Measurements from ENCODE around the gene BEGAIN.

The BEGAIN gene

DNA sequence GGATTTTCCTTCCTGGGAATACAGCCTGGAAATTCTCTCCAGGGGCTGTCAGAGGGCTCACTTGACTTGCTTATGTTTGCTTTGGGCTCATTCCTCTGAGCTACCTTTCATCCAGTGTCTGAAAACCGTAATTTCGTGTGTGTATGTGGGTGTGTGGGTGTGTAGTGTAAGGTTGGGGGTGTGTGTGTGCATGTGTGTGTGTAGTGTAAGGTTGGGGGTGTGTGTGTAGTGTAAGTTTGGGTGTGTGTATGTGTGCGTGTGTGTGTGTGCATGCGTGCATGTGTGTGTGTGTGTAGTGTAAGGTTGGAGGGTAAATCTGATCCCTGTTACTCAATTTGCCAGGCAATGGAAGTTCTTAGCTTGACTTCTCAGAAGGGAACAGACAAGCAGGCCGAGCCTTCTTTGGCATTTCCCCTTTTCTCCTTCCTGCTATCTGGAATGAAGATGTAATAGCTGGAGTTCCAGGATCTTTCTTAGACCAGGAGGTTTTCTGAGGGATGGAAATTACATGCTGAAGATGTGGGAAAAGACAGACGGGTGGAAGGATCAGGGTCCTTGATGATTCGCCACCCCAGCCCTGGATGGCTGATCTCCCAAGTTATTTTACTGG is 15.5 kb upstream of the BEGAIN start:
- in situ Hi-C loops (cut with MboI; ENCODE audit: low sequenced_read_pairs): no loop called here

DNA sequence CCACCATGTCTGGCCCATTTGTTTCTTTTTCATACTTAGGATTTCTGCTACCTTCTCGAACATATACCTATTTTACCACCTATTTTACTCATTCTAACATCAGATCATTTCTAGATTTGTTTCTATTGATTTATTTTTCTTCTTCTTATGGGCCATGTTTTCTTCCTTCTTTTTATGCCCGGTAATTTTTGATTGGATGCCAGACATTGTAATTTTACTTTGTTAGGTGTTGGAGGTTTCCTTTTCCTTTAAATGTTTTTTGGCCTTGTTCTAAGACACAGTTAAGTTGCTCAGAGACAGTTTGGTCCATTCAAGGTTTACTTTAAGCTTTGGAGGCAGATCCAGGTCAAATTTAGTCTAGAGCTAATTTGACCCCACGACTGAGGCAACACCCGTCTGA is 14.7 kb upstream of the BEGAIN start:
- in situ Hi-C loops (cut with MboI; ENCODE audit: low sequenced_read_pairs): no loop called here

DNA sequence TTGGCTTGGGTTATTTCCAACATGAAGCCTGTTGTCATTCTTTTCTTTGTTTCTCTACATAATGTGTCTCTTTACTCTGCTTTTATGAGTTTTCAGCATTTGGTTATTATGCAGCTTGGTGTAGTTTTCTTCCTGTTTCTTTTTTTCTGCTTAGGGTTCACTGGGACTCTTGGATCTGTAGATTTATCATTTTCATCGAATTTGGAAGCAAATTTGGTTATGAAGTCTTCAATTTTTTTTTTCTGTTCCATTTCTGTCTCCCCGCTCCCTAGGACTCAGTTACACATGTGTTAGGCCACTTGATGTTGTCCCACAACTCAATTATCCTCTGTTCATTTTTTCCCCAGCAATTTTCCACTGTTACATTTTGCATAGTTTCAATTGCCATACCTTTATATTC is 13.8 kb upstream of the BEGAIN start:
- in situ Hi-C loops (cut with MboI; ENCODE audit: low sequenced_read_pairs): no loop called here

DNA sequence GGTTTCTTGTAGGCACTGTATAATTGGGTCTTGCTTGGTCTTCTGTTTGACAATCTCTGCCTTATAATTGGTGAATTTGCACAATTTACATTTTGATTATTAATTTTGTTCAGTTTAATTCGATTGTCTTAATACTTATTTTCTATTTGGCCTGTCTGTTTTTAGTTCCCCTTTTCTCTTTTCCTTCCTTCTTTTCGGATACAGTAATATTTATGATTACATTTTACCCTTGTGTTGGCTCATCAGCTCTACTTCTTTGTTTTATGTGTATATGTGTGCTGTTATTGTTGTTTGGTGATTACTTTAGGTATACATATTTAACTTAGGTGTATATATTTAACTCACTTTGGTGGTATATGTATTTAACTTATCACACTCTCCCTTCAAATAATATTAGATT is 12.8 kb upstream of the BEGAIN start:
- in situ Hi-C loops (cut with MboI; ENCODE audit: low sequenced_read_pairs): no loop called here

DNA sequence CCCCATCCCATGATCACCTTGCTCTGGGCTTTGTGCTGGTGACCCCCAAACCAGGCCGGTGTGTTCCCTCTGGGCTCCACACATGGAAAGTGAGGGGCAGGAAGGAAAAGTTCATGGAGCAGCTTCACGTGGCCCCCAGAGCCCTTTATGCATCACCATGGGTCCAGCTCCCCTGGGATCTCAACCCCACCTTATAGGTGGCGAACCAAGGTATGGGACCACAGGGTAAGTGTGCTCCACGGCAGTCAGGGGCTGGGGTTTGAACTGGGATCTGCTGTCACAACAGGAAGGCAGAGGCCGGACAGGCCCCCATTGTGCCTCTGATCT is 7.4 kb upstream of the BEGAIN start:
- in situ Hi-C loops (cut with MboI; ENCODE audit: low sequenced_read_pairs): no loop called here

DNA sequence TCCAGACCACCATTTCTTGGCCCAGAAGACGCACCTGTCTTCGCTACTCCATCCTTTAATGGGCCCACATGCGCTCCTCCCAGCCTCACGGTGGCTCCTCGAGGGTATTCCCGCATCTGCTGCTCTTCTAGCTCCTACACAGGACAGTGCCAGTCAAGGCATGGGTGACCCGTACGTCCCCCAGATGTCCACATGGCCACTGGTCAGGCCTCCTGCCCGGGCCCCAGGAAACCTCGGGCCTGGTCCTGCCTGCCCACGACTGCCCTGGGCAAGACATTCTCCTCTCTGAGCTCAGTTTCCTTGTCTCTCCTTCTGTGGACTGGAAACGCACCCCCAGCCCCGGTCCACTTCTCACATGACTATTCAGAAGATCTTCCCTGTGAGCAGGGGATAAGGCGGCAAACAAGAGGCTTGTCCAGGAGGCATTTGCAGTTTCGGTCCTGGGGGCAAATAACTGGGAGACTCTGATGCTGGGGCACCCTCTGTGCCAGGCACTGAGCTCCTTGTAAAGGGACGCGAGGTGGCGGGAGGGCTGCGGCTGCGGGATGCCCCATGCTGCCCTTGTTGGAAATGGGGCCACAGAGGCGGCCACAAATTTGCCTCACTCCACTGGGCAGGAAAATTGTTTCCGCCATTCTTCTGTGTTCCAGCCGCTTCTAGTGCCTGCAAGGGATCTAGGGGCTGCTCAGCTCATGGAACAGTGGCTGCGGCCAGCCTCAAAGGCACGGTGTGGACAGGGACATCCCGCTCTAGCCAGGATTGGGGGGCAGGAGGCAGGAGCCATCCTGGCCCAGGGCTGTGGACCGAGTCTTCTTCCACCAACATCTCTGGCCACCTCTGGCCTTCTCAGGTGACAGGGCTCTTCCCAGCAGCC is 6.8 kb upstream of the BEGAIN start:
- in situ Hi-C loops (cut with MboI; ENCODE audit: low sequenced_read_pairs): no loop called here

DNA sequence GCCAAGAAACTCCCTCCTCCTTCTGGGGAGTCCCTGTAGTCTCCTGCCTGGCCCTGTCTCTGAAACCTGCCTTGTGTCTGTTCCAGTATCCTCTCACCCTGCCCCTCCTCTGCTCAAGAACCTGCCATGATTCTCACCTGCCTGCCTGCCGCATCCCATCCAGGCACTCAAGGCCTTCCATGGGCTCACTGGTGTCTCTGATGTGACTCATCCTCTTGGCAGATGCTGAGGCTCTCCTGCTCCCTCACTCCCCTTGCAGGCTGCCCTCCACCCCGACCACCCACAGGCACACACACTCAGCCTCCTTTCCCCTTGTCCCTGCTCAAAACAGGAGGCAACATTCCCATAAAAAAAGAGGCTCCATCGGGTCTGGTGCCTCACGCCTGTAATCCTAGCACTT is 5.8 kb upstream of the BEGAIN start:
- in situ Hi-C loops (cut with MboI; ENCODE audit: low sequenced_read_pairs): no loop called here

DNA sequence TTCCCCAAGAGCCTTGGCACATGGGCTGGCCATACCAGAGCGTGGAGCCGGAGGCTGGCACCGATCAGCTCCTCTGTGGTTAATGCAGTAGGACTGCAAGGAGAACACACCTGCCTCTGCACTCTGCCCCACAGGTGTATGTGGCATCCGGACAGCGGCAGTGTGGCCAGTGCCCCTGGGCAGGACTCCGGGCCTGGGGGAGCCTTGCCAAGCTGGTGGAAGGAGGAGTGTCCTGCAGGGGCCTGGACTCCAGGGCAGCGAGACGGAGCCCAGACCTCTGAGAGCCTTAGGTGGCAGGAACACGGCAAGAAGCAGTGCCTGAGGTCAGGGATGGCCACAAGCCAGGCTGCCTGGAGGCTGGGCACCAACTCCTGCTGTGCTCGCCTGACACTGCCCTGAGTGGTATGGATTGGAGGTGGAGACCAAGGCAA is 5.3 kb upstream of the BEGAIN start:
- in situ Hi-C loops (cut with MboI; ENCODE audit: low sequenced_read_pairs): no loop called here

DNA sequence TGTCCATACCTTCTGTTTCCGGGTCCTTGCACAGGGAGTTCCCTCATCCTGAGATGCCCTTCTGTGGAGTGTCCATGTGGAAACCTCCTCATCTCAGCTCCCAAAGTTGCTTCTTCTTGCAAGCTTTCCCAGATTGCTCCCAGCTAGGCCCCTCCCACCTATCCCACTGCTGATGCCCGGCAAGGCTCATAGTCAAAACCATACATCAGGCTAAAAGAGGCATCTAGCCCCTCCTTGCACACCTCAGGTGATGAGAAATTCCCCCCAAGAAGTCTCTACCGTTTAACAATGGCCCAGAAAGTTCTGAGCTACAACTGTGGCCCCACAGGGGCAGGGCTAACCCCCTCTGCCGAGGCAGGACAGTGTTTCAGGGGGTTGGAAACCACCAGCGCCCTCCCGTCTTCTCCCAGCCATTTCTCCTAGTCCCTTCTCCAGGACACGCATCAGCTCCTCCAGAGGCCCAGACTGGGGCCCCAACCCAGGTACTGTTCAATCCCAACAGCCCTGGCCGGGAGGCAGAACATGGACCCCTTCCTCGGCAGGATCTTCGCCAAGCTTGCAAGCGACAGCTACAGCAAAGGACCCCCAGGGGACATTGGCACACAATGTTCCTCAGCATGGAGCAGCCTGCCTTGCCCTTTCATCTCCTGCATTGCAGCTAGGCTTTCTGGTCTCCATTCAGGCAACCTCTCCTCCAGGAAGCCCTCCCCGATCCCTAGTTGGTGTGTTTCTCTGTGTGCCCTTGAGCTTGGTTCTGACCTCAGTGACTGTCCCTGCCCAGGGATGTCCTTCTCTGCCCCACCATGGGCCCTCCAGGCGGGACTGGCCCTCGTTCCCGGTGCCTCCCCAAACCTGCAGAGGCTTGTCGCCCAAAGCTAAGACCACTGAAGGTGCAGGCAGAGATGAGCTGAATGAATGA is 4.5 kb upstream of the BEGAIN start:
- in situ Hi-C loops (cut with MboI; ENCODE audit: low sequenced_read_pairs): no loop called here

DNA sequence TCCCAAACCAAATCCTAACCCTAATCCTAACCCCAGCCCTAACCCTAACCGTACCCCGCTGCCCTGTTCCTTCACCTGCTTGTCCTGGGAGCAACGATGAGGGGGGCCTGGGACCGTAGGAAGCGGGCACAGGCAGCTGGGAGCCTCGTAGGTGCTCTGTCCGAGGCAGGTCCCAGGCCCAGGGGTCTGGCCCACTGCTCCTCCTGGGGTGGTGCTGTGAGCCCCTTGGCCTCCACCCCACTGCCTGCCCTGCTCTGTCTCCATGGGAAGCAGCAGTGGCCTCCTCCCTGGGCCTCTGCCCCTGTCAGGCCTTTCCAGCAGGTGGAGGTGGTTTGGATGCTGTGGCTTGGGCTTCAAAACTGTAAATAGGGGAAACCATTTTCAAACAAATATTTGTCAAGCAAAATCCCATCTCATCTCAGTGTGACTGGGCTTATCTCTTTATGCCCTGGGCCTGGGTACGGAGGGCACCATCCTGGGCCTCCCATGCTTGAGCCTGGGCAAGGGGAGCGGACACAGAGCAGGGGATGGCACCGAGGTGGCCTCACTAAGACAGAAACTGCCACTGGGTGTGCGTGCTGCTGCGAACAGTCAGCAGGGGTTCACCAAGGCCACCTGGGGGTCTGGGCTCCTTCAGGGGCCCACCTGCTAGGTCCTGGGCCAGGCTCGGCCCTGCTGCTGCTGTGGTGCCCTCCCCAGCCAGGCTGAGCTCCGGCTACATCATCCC is 3.7 kb upstream of the BEGAIN start:
- in situ Hi-C loops (cut with MboI; ENCODE audit: low sequenced_read_pairs): no loop called here

DNA sequence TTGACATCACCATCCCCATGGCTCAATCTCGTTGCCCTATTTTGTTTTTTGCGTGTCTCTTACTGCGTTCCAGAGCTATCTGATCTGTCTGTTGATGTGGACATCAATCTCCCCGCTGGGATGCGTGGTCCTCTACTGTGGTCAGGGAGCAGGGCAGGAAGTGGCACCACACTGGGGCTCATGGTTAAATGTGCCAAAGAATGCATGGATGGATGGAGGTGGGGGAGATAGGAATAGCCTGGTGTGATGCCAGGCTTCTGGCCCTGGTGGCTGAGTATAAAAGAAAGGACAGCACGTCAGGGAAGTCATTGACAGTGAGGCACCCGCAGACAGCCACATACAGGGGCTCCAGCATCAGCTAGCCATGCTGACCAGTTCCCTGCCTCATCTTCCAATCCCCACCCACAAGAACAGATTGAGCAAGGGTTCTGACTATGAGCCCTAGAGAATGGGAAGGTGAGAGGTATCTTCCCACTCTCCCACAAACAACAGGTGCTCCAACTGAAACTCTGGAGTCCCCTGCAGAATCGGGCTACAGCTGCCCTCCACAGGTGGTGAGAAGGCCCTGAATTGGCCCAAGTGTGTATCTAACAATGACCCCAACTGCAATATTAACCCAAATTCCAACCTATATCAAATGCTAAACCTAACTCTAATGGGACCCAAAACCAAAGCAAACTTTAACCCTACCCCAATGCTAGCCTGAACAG is 2.7 kb upstream of the BEGAIN start:
- in situ Hi-C loops (cut with MboI; ENCODE audit: low sequenced_read_pairs): no loop called here

DNA sequence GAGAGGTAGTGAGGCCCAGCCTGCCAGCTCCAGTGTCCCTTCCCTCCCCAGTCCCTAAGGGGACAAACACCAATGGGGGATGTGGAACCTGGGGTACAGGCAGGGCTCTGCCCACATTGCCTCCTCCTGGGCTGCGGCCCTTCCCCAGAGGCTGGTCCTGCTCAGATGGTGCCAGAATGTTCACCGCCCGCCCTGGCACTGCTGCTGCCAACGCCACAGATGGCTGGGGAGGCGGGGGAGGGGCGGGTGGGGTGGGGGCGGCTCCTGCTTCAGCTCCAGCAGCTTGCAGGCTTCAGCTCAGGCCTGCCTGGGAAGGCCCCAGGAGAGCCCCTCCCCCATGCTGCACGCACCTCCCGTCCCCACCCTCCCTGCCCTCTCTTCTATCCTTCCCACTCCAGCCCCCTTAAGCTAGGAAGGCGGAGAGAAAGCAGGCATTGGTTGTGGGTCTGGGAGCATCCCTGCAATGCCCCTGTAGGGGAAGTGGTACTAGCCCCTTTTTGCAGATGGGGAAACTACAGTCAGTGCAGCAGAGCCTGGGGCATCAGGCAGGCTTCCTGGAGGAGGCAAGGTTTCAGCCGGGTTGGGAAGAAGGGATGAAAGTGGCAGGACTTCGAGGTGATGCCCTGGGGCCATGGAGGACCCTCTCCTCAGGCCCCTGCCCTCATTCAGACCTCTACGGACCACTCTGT is 2.0 kb upstream of the BEGAIN start:
- in situ Hi-C loops (cut with MboI; ENCODE audit: low sequenced_read_pairs): no loop called here

DNA sequence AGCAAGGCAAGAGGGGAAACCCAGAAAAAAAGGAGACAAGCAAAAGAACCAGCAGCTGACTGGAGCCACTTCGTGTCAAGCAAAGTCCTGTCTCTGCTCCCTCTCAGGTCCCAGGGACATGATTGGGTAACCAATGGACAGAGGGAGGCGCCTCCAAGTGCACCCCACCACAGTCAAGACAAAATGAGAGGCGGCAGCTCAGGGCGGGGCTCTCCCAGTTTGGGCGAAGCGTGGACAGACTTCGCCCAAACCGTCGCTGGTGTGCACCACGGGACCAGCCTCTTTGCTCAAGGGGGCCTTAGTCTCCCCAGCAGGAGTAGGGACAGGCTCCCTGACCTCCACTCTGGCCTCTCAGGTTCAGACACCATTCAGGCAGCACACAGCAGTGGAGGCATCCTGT is 1.5 kb upstream of the BEGAIN start:
- in situ Hi-C loops (cut with MboI; ENCODE audit: low sequenced_read_pairs): no loop called here

DNA sequence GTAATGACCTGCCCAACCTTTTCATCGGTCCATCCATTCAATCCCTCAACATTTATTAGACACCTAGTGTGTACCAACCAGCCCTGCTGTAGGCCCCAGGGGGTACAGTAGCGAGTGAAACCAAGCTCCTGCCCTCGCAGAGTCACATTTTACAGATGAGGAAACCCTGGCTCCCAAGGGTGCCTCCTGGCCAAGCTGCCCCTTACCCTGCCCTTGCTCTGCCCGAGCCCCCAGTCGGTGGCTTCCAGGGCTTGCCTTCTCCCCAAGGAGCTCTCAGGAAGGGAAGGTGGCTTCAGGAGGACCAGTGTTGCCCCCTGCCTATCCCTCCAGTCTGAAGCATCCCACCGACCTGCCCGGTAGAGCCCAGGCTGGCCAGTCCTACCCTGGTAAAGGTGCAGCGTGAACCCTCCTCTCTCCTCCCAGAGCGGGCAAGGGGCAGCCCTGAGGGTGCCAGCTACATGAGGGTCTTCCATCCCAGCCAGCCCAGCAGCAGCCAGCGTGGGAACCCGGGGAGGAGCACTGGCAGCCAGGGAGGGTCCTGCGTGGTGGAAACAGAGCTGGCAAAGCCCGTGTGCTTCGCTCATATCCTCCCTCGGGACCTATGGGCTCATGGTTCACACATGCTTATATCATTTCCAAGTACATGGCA is 670 bp upstream of the BEGAIN start:
- in situ Hi-C loops (cut with MboI; ENCODE audit: low sequenced_read_pairs): no loop called here

DNA sequence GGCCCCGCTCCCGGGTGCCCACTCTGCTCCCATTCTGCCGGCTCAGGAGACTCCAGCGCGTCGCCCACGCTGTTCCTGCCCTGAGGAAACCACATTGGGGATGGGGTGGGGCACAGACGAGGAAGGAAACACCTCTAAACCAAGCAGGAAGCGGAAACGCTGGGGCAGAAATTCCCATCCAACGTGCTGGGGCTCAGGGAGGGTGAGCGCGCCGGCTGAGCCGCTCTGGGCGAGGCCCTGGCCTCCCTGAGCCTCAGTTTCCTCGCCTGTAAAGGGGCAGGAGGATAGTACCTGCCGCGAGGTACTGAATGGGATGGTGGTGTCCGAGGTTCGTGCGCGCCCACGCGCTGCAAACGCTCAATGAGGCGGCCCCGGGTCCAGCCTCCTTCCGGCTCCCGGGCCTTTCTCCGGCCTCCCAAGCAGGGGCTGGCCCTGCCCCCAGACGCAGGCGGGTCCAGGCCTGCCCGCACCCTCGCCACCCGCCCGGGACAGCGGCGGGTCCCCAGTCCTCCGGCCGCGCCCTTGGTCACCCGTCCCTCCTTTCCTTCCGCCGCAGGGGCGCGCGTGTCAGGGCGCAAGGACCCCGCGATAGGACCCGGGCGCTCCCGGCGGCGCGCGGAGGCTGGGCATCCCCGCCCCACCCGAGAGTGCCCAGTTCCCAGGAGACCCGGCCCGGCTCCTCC is 673 bp downstream of the BEGAIN start:
- in situ Hi-C loops (cut with MboI; ENCODE audit: low sequenced_read_pairs): no loop called here

DNA sequence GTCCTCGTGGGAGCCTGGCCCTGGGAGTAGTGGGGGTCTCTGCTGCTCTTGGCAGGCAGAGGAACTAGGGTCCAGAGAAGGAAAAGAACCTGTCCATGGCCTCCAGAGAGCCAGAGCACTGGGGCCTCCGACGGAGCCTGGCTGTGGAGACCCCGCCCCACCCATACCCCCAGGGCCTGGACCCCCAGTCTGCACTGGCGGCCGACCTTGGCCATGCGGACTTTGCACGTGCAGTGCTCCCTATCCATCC is 1.1 kb downstream of the BEGAIN start:
- in situ Hi-C loops (cut with MboI; ENCODE audit: low sequenced_read_pairs): no loop called here

DNA sequence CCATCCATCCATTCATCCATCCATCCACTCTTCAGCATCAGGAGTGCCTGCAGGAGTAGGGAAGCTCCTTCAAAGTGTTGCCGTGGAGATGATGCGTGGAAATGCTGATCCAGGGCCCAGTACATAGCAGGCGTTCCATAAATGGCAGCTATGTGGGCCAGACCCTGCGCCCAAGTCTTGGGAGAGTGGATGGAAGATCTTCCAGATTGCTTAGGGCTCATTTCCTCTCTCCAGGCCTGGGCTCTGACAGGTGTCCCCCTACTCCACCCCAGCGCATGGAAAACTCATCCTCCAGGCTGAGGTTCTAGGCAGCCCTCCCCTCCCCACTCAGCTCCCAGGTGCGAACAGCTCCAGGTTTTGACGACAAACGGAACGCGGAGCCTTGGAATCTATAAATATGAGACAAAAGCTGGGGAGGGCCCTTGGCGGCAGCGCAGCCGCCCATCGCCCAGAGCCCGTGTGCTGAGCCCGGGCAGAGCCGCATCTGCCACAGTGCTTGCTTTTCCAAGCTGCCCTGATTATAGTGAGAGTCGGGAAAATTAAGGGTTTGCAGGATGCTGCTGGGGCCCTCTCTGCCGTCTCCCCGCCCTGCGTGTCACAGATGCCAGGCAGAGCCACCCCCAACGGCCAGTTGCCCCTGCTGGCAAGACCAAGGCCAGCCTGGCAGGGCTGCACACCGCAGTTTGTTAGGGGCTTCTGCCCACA is 1.6 kb downstream of the BEGAIN start:
- in situ Hi-C loops (cut with MboI; ENCODE audit: low sequenced_read_pairs): no loop called here

Measured in HL-60/S4 (cell line).